Left renal pelvis (tissue), 4 donors: ENCODE data around the gene OSBPL3. TPM values are rescaled to one million over a fixed set of nuclear protein-coding genes. Genes with fewer than 3 reads are reported as not detected.

Source experiments
- DNase-seq, 4 donors: peaks; one replicate each; pipeline ENCODE4 v3.0.0-alpha.2; 2013; ENCODE audit warnings: low read depth in 4 of 4, low spot score in 3 of 4
- polyA plus RNA-seq, 4 donors: library from polyadenylated mRNA; unstranded; fragments of 120-200 nt; gene quantifications; one replicate each; pipeline ENCODE4 v1.2.1, GENCODE V29; 2013; ENCODE audit not compliant: insufficient read length in 4 of 4

The OSBPL3 gene
- polyA plus RNA-seq, 4 donors: 3.1 to 24.1 (median 21.2) TPM

DNA sequence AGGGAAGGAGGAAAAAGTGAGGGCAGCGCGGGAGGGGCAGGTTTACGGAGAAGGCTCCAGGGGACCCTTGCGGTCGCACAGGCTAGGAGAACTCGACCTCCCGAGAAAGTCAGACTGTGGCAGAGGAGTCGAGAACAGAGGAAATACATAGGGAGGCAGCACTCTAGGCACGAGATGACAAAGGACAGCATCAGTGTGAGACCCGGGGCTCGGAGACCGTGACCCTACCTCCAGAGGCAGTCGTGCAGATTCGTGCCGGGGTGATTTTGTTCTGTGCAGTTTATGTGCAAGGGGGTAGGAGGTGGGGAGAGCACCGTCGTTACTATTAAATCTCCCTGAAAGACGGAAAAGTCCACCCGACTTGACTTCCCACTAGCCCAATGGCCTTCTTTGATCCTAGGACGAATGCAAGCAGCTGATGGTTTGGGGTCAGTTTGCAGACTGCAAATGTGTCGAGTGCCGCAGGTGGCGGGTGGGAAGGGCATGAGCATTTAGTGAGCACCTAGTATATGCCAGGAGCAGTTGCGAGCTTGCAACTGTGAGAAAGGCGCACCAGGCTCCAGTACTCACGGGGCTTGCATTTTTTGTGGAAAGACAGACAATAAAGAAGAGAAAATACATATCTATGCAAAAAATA, 674 bp upstream of the OSBPL3 start:
- no peak for DNase-seq

GRCh38 chr7:24979470-24979862, 512 bp downstream of the OSBPL3 start:
- no peak for DNase-seq

GRCh38 chr7:24978843-24979469, 1.0 kb downstream of the OSBPL3 start:
- DNase-seq: no peak

- DNase-seq: no peak
Measured at GRCh38 chr7:24975644-24976260, 4.2 kb downstream of the OSBPL3 start.

DNA sequence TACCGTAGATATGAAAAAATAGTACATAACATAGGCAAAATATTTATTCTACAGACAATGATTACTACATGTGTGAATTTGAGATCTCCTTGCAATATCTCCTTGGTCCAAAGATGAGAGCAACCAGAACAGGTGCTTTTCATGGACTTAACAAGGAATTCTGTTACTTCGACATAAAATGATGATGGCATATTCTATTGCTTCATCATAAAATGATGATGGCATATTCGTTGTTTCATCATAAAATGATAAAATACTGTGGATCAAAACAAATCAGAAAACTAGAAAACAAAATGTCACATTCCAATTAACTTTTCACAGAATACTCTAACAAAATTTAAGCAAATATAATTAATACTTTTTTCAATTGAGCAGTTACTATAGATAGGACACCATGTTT, 4.8 kb downstream of the OSBPL3 start:
- DNase-seq: no peak

DNA sequence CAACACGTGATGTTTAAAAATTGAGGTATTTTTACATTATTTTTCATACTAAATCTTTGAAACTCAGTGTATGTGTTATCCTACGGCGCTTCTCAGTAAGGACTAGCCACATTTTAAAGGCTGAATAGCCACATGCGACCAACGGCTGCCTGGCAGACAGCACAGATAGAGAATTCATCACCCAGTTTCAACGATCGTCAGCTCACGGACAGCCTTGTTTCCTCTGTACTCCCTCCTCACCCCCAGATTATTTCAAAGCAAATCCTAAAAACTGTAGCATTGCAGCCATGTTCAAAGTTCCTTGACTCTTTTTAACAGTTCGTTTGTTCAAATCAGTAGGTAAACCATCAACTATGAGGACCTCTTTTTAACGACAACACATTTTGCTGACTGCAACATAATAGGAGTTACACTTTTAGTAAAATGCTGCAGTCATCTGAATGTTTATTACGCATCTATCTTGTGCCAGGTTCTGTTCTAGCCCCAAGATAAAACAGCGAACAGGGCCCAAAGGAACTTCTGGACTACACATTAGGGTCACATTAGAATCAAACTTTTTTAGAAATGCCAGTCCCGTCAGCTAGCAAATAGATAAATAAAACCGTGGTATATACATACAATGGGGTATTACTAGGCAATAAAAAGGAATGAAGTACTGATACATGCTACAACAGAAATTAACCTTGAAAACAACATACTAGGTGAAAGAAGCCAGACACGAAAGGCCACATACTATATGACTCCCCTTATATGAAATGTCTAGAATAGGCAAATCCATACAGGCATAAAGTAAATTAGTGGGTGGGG, 5.7 kb downstream of the OSBPL3 start:
- no peak for DNase-seq

DNA sequence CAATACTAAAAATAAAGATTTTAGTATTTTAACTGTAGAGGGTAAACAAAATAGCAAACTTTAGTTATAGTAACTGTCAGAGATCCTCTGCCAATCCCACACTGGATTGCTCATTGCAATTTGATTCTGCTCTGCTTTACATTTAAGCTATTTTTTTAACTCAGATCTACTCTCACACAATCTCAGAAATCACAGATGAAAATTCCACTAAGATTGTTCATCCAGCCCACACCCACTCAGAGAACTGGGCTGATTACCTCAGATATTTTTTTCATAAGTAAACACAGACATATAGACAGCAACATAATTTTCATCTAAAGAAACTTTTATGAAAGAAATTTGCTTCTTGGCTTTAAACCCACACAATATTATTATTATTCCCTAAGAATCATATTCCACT, 7.0 kb downstream of the OSBPL3 start:
- DNase-seq: no peak

DNA sequence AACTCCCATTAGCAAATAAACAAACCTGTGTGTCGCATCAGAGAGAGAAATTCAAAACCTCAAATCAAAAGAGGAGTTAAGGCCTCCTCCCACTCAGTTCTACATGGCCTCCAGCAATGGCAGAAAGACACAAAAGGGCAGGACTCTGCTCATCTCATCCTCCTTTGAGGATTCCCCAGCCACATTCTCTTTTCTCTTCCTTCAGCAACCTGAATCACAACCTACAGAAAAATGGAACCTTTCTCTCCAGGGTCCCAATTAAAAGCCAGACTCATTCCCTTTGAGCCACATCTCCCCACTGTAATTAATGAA, 7.9 kb downstream of the OSBPL3 start:
- DNase-seq: no peak

GRCh38 chr7:24971333-24972165, 8.4 kb downstream of the OSBPL3 start:
- DNase-seq: no peak

DNA sequence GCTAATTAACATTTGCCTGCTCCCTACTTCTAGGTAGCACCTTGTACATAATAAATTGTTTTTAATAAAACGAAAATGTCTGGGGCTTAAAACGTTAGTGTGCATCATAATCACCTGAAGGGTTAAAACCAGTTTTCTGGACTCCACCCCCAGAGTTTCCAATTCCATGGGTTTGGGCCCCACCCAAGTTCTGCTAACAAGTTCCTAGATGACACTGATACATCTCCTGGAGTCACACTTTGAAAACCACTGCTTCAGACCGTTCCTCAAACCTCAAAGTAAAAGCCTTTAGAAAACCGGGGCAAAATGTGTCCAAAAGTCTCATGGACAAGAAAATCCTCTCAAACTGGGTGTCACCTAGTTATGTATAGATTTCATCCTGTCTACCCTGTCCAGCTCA, 9.3 kb downstream of the OSBPL3 start:
- DNase-seq: no peak

DNA sequence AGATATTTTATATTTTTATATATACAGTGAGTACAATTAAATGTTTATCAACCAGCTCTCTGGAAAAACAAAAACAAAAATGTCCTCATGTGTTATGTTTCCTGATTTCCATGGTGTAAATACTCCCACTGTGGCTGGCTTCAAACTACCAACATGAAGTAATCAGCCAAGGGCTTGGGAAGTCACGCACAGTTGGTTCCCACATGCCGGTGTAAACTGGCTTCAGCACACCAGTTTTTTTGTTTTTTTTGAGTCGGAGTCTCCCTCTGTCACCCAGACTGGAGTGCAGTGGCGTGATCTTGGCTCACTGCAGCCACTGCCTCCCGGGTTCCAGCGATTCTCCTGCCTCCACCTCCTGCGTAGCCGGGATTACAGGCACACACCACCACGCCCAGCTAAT, 11.8 kb downstream of the OSBPL3 start:
- DNase-seq: no peak

GRCh38 chr7:24967696-24968095, 12.3 kb downstream of the OSBPL3 start:
- no peak for DNase-seq

DNA sequence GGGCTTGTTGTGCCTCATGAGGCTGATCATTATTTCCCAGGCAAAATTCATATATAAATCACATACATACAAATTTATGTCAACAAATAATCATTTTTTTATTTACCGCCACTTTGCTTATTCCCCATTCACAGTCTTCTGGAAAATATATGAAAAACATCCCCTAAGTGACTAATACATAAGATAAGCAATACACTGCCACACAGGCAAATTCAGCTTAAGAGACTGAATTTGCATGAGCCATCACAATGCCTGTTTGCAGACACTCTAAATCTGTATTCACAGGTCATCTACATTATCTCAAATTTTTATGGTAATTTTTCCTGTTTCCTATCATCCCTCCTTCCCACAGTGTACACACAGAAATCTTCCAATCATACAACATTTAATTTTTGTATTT, 13.2 kb downstream of the OSBPL3 start:
- DNase-seq: no peak

- no peak for DNase-seq
Measured at GRCh38 chr7:24965831-24966708, 13.9 kb downstream of the OSBPL3 start.

DNA sequence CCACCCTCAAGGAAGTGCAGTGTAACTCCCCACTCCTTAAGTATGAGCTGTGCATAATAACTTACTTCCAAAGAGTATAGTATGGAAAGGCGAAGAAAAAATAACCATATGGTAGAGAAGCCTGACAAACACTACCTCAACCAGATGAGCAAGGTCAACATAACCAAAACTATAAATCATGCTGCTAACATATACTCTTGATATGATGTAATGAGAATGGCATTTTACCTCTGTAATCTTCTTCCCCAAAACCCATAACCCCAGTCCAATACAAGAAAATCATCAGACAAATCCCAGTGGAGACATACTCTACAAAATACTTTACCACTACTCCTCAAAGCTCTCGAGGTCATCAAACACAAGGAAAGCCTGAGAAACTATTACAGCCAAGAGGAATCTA, 15.8 kb downstream of the OSBPL3 start:
- no peak for DNase-seq

- DNase-seq: no peak
Measured at GRCh38 chr7:24963218-24963617, 16.8 kb downstream of the OSBPL3 start.

GRCh38 chr7:24962418-24962962, 17.5 kb downstream of the OSBPL3 start:
- no peak for DNase-seq

DNA sequence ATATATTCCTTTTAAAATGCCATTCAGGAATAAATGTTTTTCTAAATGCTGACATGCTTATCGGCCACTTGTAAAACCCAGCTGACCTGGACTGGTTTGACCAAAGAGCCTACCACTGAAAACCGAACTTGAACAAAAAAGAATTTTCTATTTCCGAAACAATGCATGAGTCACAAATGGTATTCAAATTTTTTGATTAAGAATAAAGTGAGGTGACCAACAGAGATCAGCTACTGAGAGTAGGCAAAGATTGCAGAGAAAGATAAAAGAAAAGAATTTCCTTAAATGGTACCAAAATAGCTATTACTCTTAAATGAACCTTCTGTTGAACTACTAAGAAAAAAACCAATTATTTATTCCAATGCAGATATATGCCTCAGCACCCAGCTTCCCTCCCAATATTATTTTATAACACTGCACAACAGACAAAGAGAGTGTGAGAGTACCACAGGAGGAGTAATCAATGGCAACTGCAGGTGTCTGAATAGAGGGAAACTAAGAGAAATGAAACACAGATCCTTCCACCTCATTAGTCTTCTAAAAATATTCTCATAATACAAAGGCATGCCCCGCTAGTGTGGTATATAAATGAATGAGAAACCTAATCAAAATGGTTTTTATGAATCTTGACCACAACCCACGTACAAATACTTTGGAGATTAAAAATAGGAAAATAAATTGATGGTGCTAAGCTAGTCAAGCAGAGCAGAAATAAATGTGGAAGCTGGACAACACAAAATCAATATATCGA, 20.1 kb downstream of the OSBPL3 start:
- no peak for DNase-seq

GRCh38 chr7:24958399-24958798, 21.6 kb downstream of the OSBPL3 start:
- DNase-seq: no peak
